H1 (cell line): ENCODE data around the gene HMSD. TPM values are rescaled to one million over a fixed set of nuclear protein-coding genes. Genes with fewer than 3 reads are reported as not detected.

ENCODE experiments used
- CTCF ChIA-PET: fragments of 300-600 bp; sonication (Branson Sonifier 250); formaldehyde crosslinking; loops from one replicate; lab custom pipeline; 2021; ENCODE audit not compliant: partially characterized antibody; lab: Charles Lee
- POLR2A ChIA-PET: fragments of 300-600 bp; sonication (Branson Sonifier 250); formaldehyde crosslinking; loops from one replicate; lab custom pipeline; 2021; ENCODE audit warnings: inconsistent platforms; ENCODE audit not compliant: partially characterized antibody; lab: Charles Lee
- DNase-seq, 2 experiments: peaks; one replicate each; pipeline versions ENCODE4 v3.0.0 to v3.0.0-alpha.2; 2010 to 2022; ENCODE audit warnings: low spot score in 2 of 2, low read depth in 1 of 2, mixed read lengths in 1 of 2
- FAIRE-seq: peaks from 2 replicates; lab custom pipeline; 2011; peaks lifted over from hg19 to GRCh38; lab: Jason Lieb, UNC
- H2AFZ ChIP-seq: 2 replicates; pipeline ENCODE4 v1.8.1; 2012; ENCODE audit warnings: low read length, inconsistent platforms
- H2AK5ac ChIP-seq: 2 replicates; pipeline ENCODE4 v1.6.1; 2013; ENCODE audit warnings: low read depth, low read length
- H2BK120ac ChIP-seq: replicated peaks from 2 replicates; pipeline ENCODE3; 2013; ENCODE audit warnings: low read depth, low read length, inconsistent platforms
- H2BK12ac ChIP-seq: 2 replicates; pipeline ENCODE4 v1.6.1; 2013; ENCODE audit warnings: low read depth, low read length
- H2BK15ac ChIP-seq: 2 replicates; pipeline ENCODE4 v1.6.1; 2013; ENCODE audit warnings: low read length
- H2BK20ac ChIP-seq: 2 replicates; pipeline ENCODE4 v1.6.1; 2013; ENCODE audit warnings: low read length
- H2BK5ac ChIP-seq: 2 replicates; pipeline ENCODE4 v1.6.1; 2013; ENCODE audit warnings: low read depth, low read length
- H3K14ac ChIP-seq: 2 replicates; pipeline ENCODE4 v1.6.1; 2013; ENCODE audit warnings: inconsistent platforms; ENCODE audit not compliant: insufficient read length
- H3K18ac ChIP-seq: 2 replicates; pipeline ENCODE4 v1.6.1; 2013; ENCODE audit warnings: low read length; ENCODE audit errors: extremely low read depth
- H3K23ac ChIP-seq: 2 replicates; pipeline ENCODE4 v1.6.1; 2013; ENCODE audit warnings: inconsistent platforms; ENCODE audit not compliant: insufficient read length
- H3K23me2 ChIP-seq: 2 replicates; pipeline ENCODE4 v1.6.1; 2013; ENCODE audit warnings: low read depth, low read length
- H3K27ac ChIP-seq: 2 replicates; pipeline ENCODE4 v1.6.1; 2011; ENCODE audit warnings: low read depth, low read length, inconsistent platforms
- H3K27me3 ChIP-seq, 4 experiments: replicated peaks in 1 of 4; 1 replicate in 1 of 4; 2 replicates in 3 of 4; pipeline versions ENCODE4 v1.6.1 to v1.8.1; 2011 to 2013; ENCODE audit warnings: low read length in 3 of 4, mild to moderate bottlenecking in 3 of 4, inconsistent platforms in 2 of 4, mixed read lengths in 2 of 4, moderate library complexity in 1 of 4; ENCODE audit not compliant: control insufficient read depth in 3 of 4, insufficient read depth in 3 of 4; ENCODE audit errors: extremely low read depth in 1 of 4
- H3K36me3 ChIP-seq, 4 experiments: 2 replicates each; pipeline versions ENCODE4 v1.6.1 to v1.8.1; 2011 to 2013; ENCODE audit warnings: mild to moderate bottlenecking in 4 of 4, low read length in 3 of 4, moderate library complexity in 2 of 4, control low read depth in 1 of 4, inconsistent platforms in 1 of 4; ENCODE audit not compliant: insufficient read depth in 4 of 4, control insufficient read depth in 2 of 4
- H3K4ac ChIP-seq: replicated peaks from 2 replicates; pipeline ENCODE3; 2013; ENCODE audit warnings: low read length, low read depth, mixed read lengths, inconsistent platforms; ENCODE audit not compliant: insufficient read length
- H3K4me1 ChIP-seq, 4 experiments: replicated peaks in 1 of 4; 1 replicate in 1 of 4; 2 replicates in 3 of 4; pipeline versions ENCODE4 v1.6.1 to v1.8.1; 2011 to 2013; ENCODE audit warnings: low read length in 3 of 4, inconsistent platforms in 2 of 4, mixed read lengths in 1 of 4; ENCODE audit not compliant: insufficient read depth in 4 of 4, control insufficient read depth in 3 of 4
- H3K4me2 ChIP-seq, 2 experiments: 2 replicates each; pipeline versions ENCODE4 v1.6.1 to v1.8.1; 2011 to 2013; ENCODE audit warnings: low read depth in 2 of 2, low read length in 2 of 2, control low read depth in 1 of 2, inconsistent platforms in 1 of 2, mild to moderate bottlenecking in 1 of 2; ENCODE audit not compliant: insufficient read depth in 1 of 2
- H3K4me3 ChIP-seq, 4 experiments: fragments of 200-600, 300-600 bp in 1 of 4; sonication (generic), shearing (Covaris generic), sonication (Bioruptor Twin) in 1 of 4; 2 replicates each; pipeline versions ENCODE4 v1.5.1 to v1.8.1; 2011 to 2016; ENCODE audit warnings: low read length in 4 of 4, low read depth in 3 of 4, control low read depth in 2 of 4, inconsistent platforms in 2 of 4, mild to moderate bottlenecking in 2 of 4, mixed read lengths in 1 of 4, moderate library complexity in 1 of 4; ENCODE audit not compliant: insufficient read depth in 2 of 4; ENCODE audit errors: extremely low read depth in 1 of 4
- H3K56ac ChIP-seq: replicated peaks from 2 replicates; pipeline ENCODE3; 2013; ENCODE audit warnings: low read depth, mild to moderate bottlenecking, mixed read lengths, low read length, inconsistent platforms; ENCODE audit not compliant: insufficient read length
- H3K79me1 ChIP-seq: 2 replicates; pipeline ENCODE4 v1.6.1; 2013; ENCODE audit warnings: low read depth, low read length, control low read depth
- H3K79me2 ChIP-seq, 2 experiments: 2 replicates each; pipeline versions ENCODE4 v1.6.1 to v1.8.1; 2012 to 2013; ENCODE audit warnings: low read length in 2 of 2, mild to moderate bottlenecking in 2 of 2, inconsistent platforms in 1 of 2; ENCODE audit not compliant: insufficient read depth in 2 of 2, control insufficient read depth in 1 of 2
- H3K9ac ChIP-seq, 4 experiments: replicated peaks in 1 of 4; 1 replicate in 1 of 4; 2 replicates in 3 of 4; pipeline versions ENCODE4 v1.6.1 to v1.8.1; 2011 to 2013; ENCODE audit warnings: low read depth in 3 of 4, low read length in 3 of 4, control low read depth in 2 of 4, mild to moderate bottlenecking in 2 of 4, moderate library complexity in 2 of 4, inconsistent platforms in 1 of 4; ENCODE audit errors: extremely low read depth in 1 of 4
- H3K9me3 ChIP-seq, 2 experiments: 2 replicates each; pipeline versions ENCODE4 v1.6.1 to v1.8.1; 2012 to 2013; ENCODE audit warnings: mild to moderate bottlenecking in 2 of 2, moderate library complexity in 2 of 2, control low read depth in 1 of 2, inconsistent platforms in 1 of 2, low read depth in 1 of 2, low read length in 1 of 2, mixed read lengths in 1 of 2; ENCODE audit not compliant: insufficient read depth in 2 of 2
- H4K20me1 ChIP-seq, 2 experiments: replicated peaks in 1 of 2; 2 replicates each; pipeline versions ENCODE3 to v1.8.1; 2011 to 2013; ENCODE audit warnings: inconsistent platforms in 2 of 2, low read length in 2 of 2, mild to moderate bottlenecking in 1 of 2; ENCODE audit not compliant: insufficient read depth in 2 of 2, control insufficient read depth in 1 of 2
- H4K5ac ChIP-seq: 2 replicates; pipeline ENCODE4 v1.6.1; 2013; ENCODE audit warnings: low read length, low read depth, mixed read lengths, inconsistent platforms; ENCODE audit not compliant: insufficient read length
- H4K8ac ChIP-seq: 2 replicates; pipeline ENCODE4 v1.8.0; 2013; ENCODE audit warnings: mild to moderate bottlenecking, moderate library complexity, low read length, inconsistent platforms; ENCODE audit not compliant: insufficient read depth; ENCODE audit errors: extremely low read depth
- H4K91ac ChIP-seq: replicated peaks from 2 replicates; pipeline ENCODE3; 2013; ENCODE audit warnings: low read length, mixed read lengths, inconsistent platforms; ENCODE audit not compliant: insufficient read length
- BACH1 ChIP-seq: IDR thresholded peaks from 2 replicates; pipeline ENCODE4 v1.6.1; 2012; ENCODE audit warnings: low read length, improper control_type of control experiment
- CHD2 ChIP-seq: IDR thresholded peaks from 2 replicates; pipeline ENCODE4 v1.6.1; 2012; ENCODE audit warnings: low read length, improper control_type of control experiment
- GABPA ChIP-seq: IDR thresholded peaks from 2 replicates; pipeline ENCODE4 v1.6.1; 2011; ENCODE audit warnings: mild to moderate bottlenecking, low read length, moderate library complexity, borderline replicate concordance; ENCODE audit not compliant: insufficient read depth
- HDAC6 ChIP-seq: IDR thresholded peaks from one replicate; pipeline ENCODE4 v1.7.1; 2012; ENCODE audit warnings: low read depth, mild to moderate bottlenecking, inconsistent platforms, low read length, moderate library complexity
- NANOG ChIP-seq: IDR thresholded peaks from 2 replicates; pipeline ENCODE4 v1.6.1; 2011; ENCODE audit warnings: low read length, low read depth, mild to moderate bottlenecking, inconsistent platforms; ENCODE audit not compliant: insufficient read depth, poor library complexity, severe bottlenecking
- NRF1 ChIP-seq: IDR thresholded peaks from 2 replicates; pipeline ENCODE4 v1.6.1; 2011; ENCODE audit warnings: mild to moderate bottlenecking, low read depth, low read length, improper control_type of control experiment
- PHF8 ChIP-seq: fragments of 200-600 bp; sonication (generic); conservative IDR thresholded peaks from 2 replicates; pipeline ENCODE4 v1.7.1; 2012; ENCODE audit warnings: low read depth, mild to moderate bottlenecking, inconsistent platforms, low read length, moderate library complexity
- POLR2A ChIP-seq, 2 experiments: IDR thresholded peaks; 1 replicate in 1 of 2; 2 replicates in 1 of 2; pipeline ENCODE4 v1.6.1; 2011; ENCODE audit warnings: low read depth in 2 of 2, low read length in 2 of 2, mild to moderate bottlenecking in 2 of 2; ENCODE audit errors: control extremely low read depth in 1 of 2
- RAD21 ChIP-seq, 2 experiments: IDR thresholded peaks in 1 of 2; conservative IDR thresholded peaks in 1 of 2; 2 replicates each; pipeline ENCODE4 v1.6.1; 2011; ENCODE audit warnings: low read depth in 2 of 2, low read length in 2 of 2, improper control_type of control experiment in 1 of 2, inconsistent platforms in 1 of 2, mild to moderate bottlenecking in 1 of 2, moderate library complexity in 1 of 2
- SAP30 ChIP-seq: fragments of 300-600 bp; sonication (generic); IDR thresholded peaks from 2 replicates; pipeline ENCODE4 v1.7.1; 2012; ENCODE audit warnings: low read length, moderate library complexity, mild to moderate bottlenecking, inconsistent platforms; ENCODE audit not compliant: insufficient read depth, insufficient replicate concordance
- SIN3A ChIP-seq, 2 experiments: IDR thresholded peaks in 1 of 2; conservative IDR thresholded peaks in 1 of 2; 2 replicates each; pipeline ENCODE4 v1.6.1; 2011 to 2012; ENCODE audit warnings: low read length in 2 of 2, improper control_type of control experiment in 1 of 2, low read depth in 1 of 2, mild to moderate bottlenecking in 1 of 2
- SP2 ChIP-seq: IDR thresholded peaks from 2 replicates; pipeline ENCODE4 v1.6.1; 2012; ENCODE audit warnings: mild to moderate bottlenecking, low read length, inconsistent platforms
- ZNF274 ChIP-seq: IDR thresholded peaks from 2 replicates; pipeline ENCODE4 v1.7.0; 2012; ENCODE audit warnings: low read length, borderline replicate concordance; ENCODE audit errors: extremely low read depth
- WGBS, 2 experiments: shearing (Covaris generic) in 1 of 2; methylation state at CpG; one replicate each; pipeline versions ENCODE4 v1.1.6 to v1.1.7; 2013 to 2015; ENCODE audit warnings: low lambda C conversion rate in 2 of 2, mixed read lengths in 2 of 2, inconsistent platforms in 1 of 2, low coverage in 1 of 2, missing lambda C conversion rate in 1 of 2; ENCODE audit not compliant: insufficient replicate concordance in 2 of 2, insufficient coverage in 1 of 2, insufficient read length in 1 of 2; ENCODE audit errors: extremely low coverage in 1 of 2, missing lambda C conversion rate in 1 of 2; 5-methylcytosine and 5-hydroxymethylcytosine counted together
- polyA plus RNA-seq, 7 experiments: library from polyadenylated mRNA; depleted of rRNA in 3 of 7; stranded (reverse) in 5 of 7; unstranded in 2 of 7; fragments of >200 nt in 5 of 7; fragments of 200-250 nt in 2 of 7; gene quantifications; 1 replicate in 5 of 7; 2 replicates in 1 of 7; 4 replicates in 1 of 7; pipeline versions ENCODE4 v1.2.1 to v1.2.3, GENCODE V29; 2011 to 2013; ENCODE audit warnings: missing spikeins in 2 of 7, mixed read lengths in 2 of 7
- total RNA-seq: library from RNA; stranded (reverse); fragmentation: NEBNext Ultra II Directional; extraction: Animal tissue kit (Norgen Biotek cat#: 25700); gene quantifications from 2 replicates; pipeline ENCODE4 v1.2.1, GENCODE V29; 2021

HMSD gene
- total and polyA plus RNA-seq, 2 of the 8 experiments (the other 6 are each of a cell fraction or from before 2014, with no cell fraction given): 1.3 to 3.0 TPM

GRCh38 chr18:63922049-63922448 lies 27.1 kb upstream of the HMSD start:
- no peak overlapping the region for H3K4me2 ChIP-seq
- H2BK120ac ChIP-seq: no peak overlapping the region
- H4K91ac ChIP-seq: no peak overlapping the region
- H4K20me1 ChIP-seq: no peaks in the 10 kb centered on the region
- H3K9me3 ChIP-seq: no peaks in the 10 kb centered on the region
- H3K23ac ChIP-seq: no peak overlapping the region
- no peak overlapping the region for H4K8ac ChIP-seq
- H3K79me1 ChIP-seq: no peaks in the 10 kb centered on the region
- H2BK12ac ChIP-seq: no peak overlapping the region
- no peak overlapping the region for H3K4me3 ChIP-seq
- H3K23me2 ChIP-seq: no peaks in the 10 kb centered on the region
- no peaks in the 10 kb centered on the region for H3K4me1 ChIP-seq
- DNase-seq: no peak
- H2BK20ac ChIP-seq: no peak overlapping the region
- H4K5ac ChIP-seq: no peak overlapping the region
- H3K56ac ChIP-seq: no peak overlapping the region
- H3K27me3 ChIP-seq: no peaks in the 10 kb centered on the region
- TF ChIP-seq NRF1 (no peak), ZNF274 (no peak), POLR2A (IDR thresholded peaks at IDR 0.05; ENCODE audit: control extremely low read depth in 1 of 2, low read depth in 2 of 2, low read length in 2 of 2) (no peak), RAD21 (IDR thresholded peaks at IDR 0.05 in 1 of 2, conservative IDR thresholded peaks at IDR 0.05 in 1 of 2; ENCODE audit: low read depth in 2 of 2, low read length in 2 of 2) (no peak), GABPA (no peak), SAP30 (no peak), CHD2 (no peak), SP2 (no peak), SIN3A (conservative IDR thresholded peaks at IDR 0.05 in 1 of 2, IDR thresholded peaks at IDR 0.05 in 1 of 2; ENCODE audit: low read depth in 1 of 2, low read length in 2 of 2) (no peak), NANOG (no peak), BACH1 (no peak), HDAC6 (no peak), PHF8 (no peak)
- CTCF ChIA-PET: interaction anchor here (1.0 kb wide), 1 partner anchor 9 kb away, joined by 4 read pairs; no protein-coding TSS in a partner anchor
- H2BK5ac ChIP-seq: no peak overlapping the region
- no peaks in the 10 kb centered on the region for H3K79me2 ChIP-seq
- H3K9ac ChIP-seq: no peak overlapping the region
- H2AK5ac ChIP-seq: no peak overlapping the region
- H3K27ac ChIP-seq: no peak overlapping the region
- POLR2A ChIA-PET: no interaction called here
- FAIRE-seq: no peak
- no peak overlapping the region for H3K4ac ChIP-seq
- no peak overlapping the region for H2BK15ac ChIP-seq
- H3K18ac ChIP-seq: no peak overlapping the region
- H3K14ac ChIP-seq: no peak overlapping the region
- no peak overlapping the region for H2AFZ ChIP-seq
- H3K36me3 ChIP-seq: no peaks in the 10 kb centered on the region
- WGBS, 2 experiments: 88% methylated on average over 2 of the region's 2 CpGs; no CpG with 5 or more reads in 1 of the 2 experiments
